Measurements from ENCODE around the gene TCEA2. TPM values are rescaled to one million over a fixed set of nuclear protein-coding genes. Genes with fewer than 3 reads are reported as not detected.
"Not testable (repeated sequence)": the region's sequence is repeated elsewhere in the genome, so short reads cannot be mapped to it uniquely, and the experiment has no call there.

The TCEA2 gene
- total and polyA plus RNA-seq, 2 donors (not counting 1 experiment from before 2014, with no cell fraction given) = 58.1 to 63.9 TPM

DNA sequence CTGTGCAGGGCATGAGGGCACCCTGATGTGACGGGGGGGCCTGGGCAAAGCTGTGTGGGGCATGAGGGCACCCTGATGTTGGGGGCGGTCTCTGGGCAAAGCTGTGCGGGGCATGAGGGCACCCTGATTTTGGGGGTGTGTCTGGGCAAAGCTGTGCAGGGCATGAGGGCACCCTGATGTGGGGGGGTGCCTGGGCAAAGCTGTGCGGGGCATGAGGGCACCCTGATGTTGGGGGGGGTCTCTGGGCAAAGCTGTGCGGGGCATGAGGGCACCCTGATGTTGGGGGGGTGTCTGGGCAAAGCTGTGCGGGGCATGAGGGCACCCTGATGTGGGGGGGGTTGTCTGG lies 54.4 kb downstream of the TCEA2 start:
- H3K9me3 ChIP-seq (ENCODE audit: control extremely low read depth in 1 of 3, control insufficient read depth in 2 of 3, insufficient read depth in 1 of 3, low read length in 2 of 3); H2AFZ ChIP-seq (ENCODE audit: insufficient read depth, low read depth, low read length, poor library complexity, severe bottlenecking); H3K27ac ChIP-seq (ENCODE audit: low read length in 2 of 2); H4K20me1 ChIP-seq (ENCODE audit: control insufficient read depth, insufficient read depth, low read length, poor library complexity, severe bottlenecking); H3K4me3 ChIP-seq (ENCODE audit: control extremely low read depth in 1 of 5, extremely low read depth in 1 of 5, insufficient read depth in 1 of 5, low read depth in 2 of 5, low read length in 4 of 5); ATAC-seq (ENCODE audit: low read depth); DNase-seq; intact Hi-C loops (cut with micrococcal nuclease); H3K9ac ChIP-seq (ENCODE audit: low read length); H3K27me3 Mint-ChIP-seq; H3K27me3 ChIP-seq (replicated peaks in 1 of 4; ENCODE audit: control extremely low read depth in 1 of 4, control insufficient read depth in 3 of 4, insufficient read depth in 4 of 4, low read length in 3 of 4); H3K4me2 ChIP-seq (replicated peaks; ENCODE audit: low read depth, low read length, poor library complexity, severe bottlenecking); H3K4me3 Mint-ChIP-seq; H3K36me3 ChIP-seq (replicated peaks in 1 of 2; ENCODE audit: control extremely low read depth in 1 of 2, control insufficient read depth in 1 of 2, extremely low read depth in 1 of 2, insufficient read depth in 2 of 2, low read length in 1 of 2); H3K9me3 Mint-ChIP-seq (ENCODE audit: insufficient read depth); H3K79me2 ChIP-seq (ENCODE audit: control insufficient read depth, insufficient read depth, low read length); H3K27ac Mint-ChIP-seq: not testable (repeated sequence)
- ChIA-PET POLR2A (interaction anchor here (0.9 kb wide), 1 partner anchor 34 kb away, joined by 6 read pairs; no protein-coding TSS in a partner anchor), CTCF (interaction anchor here (0.9 to 9.2 kb wide), 3 partner anchors 10 to 36 kb away, joined by 3 to 220 read pairs (median 3); partner anchors contain the start of genes LKAAEAR1, NPBWR2, OPRL1 and RGS19)
- H3K4me1 Mint-ChIP-seq = peaks cover 13% of the 10 kb centered on the region
- WGBS (ENCODE audit: insufficient coverage) = 71% methylated on average over 2 of the region's 6 CpGs
- H3K4me1 ChIP-seq (ENCODE audit: control insufficient read depth in 2 of 2, insufficient read depth in 2 of 2, low read length in 2 of 2) = peaks cover 4 to 14% of the 10 kb centered on the region in 2 donors

DNA sequence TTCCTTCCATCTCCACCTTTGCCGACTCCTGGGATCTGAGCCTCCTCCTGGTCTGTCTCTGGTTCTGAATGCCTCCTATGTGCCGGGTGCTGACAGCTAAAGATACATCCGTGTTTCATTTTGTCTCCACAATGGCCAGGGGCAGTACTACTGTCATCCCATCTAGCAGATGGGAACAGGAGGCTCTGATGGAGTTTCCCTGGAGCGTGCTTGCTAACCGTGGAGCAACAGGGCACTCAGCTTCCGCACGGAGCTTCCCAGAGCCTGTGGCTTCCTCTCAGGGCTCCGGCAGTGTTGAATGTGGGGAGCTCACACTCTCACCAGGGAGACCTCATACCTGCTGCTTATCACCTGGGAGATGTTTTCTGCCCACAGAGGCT lies 56.3 kb downstream of the TCEA2 start:
- Mint-ChIP-seq H3K27ac (no peak overlapping the region), H3K4me3 (no peak overlapping the region), H3K4me1 (peaks cover 8% of the 10 kb centered on the region), H3K9me3 (ENCODE audit: insufficient read depth) (no peaks in the 10 kb centered on the region), H3K27me3 (peaks cover 3% of the 10 kb centered on the region)
- Histone ChIP-seq H3K9me3 (ENCODE audit: control extremely low read depth in 1 of 3, control insufficient read depth in 2 of 3, insufficient read depth in 1 of 3, low read length in 2 of 3) (no peaks in the 10 kb centered on the region), H3K79me2 (ENCODE audit: control insufficient read depth, insufficient read depth, low read length) (no peaks in the 10 kb centered on the region), H3K4me3 (ENCODE audit: control extremely low read depth in 1 of 5, extremely low read depth in 1 of 5, insufficient read depth in 1 of 5, low read depth in 2 of 5, low read length in 4 of 5) (no peak overlapping the region), H3K36me3 (replicated peaks in 1 of 2; ENCODE audit: control extremely low read depth in 1 of 2, control insufficient read depth in 1 of 2, extremely low read depth in 1 of 2, insufficient read depth in 2 of 2, low read length in 1 of 2) (no peaks in the 10 kb centered on the region), H3K4me2 (replicated peaks; ENCODE audit: low read depth, low read length, poor library complexity, severe bottlenecking) (no peak overlapping the region), H3K9ac (ENCODE audit: low read length) (no peak overlapping the region), H2AFZ (ENCODE audit: insufficient read depth, low read depth, low read length, poor library complexity, severe bottlenecking) (no peak overlapping the region), H3K27me3 (replicated peaks in 1 of 4; ENCODE audit: control extremely low read depth in 1 of 4, control insufficient read depth in 3 of 4, insufficient read depth in 4 of 4, low read length in 3 of 4) (peaks cover 0 to 9% (median 0%) of the 10 kb centered on the region in 4 experiments), H3K4me1 (ENCODE audit: control insufficient read depth in 2 of 2, insufficient read depth in 2 of 2, low read length in 2 of 2) (peaks cover 4 to 11% of the 10 kb centered on the region in 2 donors), H4K20me1 (ENCODE audit: control insufficient read depth, insufficient read depth, low read length, poor library complexity, severe bottlenecking) (no peaks in the 10 kb centered on the region), H3K27ac (ENCODE audit: low read length in 2 of 2) (no peak overlapping the region)
- CTCF ChIA-PET = interaction anchor here (1.7 to 9.2 kb wide), 4 partner anchors 18 to 80 kb away, joined by 10 to 220 read pairs (median 79); partner anchors contain the start of genes LKAAEAR1, OPRL1 and RGS19
- TF ChIP-seq EZH2 (IDR thresholded peaks at IDR 0.05; ENCODE audit: borderline replicate concordance, insufficient read depth, low read depth, low read length, poor library complexity, severe bottlenecking) = no peak
- TF ChIP-seq, protein P1, sequence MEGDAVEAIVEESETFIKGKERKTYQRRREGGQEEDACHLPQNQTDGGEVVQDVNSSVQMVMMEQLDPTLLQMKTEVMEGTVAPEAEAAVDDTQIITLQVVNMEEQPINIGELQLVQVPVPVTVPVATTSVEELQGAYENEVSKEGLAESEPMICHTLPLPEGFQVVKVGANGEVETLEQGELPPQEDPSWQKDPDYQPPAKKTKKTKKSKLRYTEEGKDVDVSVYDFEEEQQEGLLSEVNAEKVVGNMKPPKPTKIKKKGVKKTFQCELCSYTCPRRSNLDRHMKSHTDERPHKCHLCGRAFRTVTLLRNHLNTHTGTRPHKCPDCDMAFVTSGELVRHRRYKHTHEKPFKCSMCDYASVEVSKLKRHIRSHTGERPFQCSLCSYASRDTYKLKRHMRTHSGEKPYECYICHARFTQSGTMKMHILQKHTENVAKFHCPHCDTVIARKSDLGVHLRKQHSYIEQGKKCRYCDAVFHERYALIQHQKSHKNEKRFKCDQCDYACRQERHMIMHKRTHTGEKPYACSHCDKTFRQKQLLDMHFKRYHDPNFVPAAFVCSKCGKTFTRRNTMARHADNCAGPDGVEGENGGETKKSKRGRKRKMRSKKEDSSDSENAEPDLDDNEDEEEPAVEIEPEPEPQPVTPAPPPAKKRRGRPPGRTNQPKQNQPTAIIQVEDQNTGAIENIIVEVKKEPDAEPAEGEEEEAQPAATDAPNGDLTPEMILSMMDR (IDR thresholded peaks at IDR 0.05) = no peak
- 97% methylated on average over 8 of the region's 8 CpGs for WGBS (ENCODE audit: insufficient coverage)
- ATAC-seq (ENCODE audit: low read depth) = no peak
- no peak for DNase-seq
- POLR2A ChIA-PET = interaction anchor here (0.6 to 2.0 kb wide), 3 partner anchors 35 to 825 kb away, joined by 4 to 12 read pairs (median 6); partner anchors contain the start of gene LKAAEAR1
- intact Hi-C loops (cut with micrococcal nuclease) = no loop called here

Data from B cell (primary cell).